ENCODE results near the gene OPTN.

Gene OPTN

DNA sequence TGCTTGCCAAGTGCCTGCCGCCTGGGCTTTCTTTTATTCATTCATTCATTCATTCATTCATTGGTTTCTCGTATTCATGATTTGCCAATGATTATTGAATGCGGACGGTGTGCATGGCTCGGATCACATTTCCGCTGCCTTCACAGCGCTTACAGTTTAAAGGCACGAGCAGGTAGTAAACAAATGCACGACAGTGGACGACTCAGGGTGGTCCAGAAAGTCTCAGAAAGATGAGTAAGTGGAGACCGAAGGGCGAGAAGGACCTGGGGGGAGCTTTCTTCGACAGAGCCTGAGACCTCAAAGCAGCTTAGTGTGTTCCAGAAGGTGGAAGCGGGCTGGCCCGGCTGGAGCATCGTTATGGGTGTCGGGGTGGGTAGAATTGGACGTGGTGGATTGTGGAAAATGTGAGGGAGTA is 61.9 kb downstream of the OPTN start:
- H3K4me3 ChIP-seq (ENCODE audit: low read length): peak overlapping the region; percentile 62
- TF ChIP-seq, protein P1, sequence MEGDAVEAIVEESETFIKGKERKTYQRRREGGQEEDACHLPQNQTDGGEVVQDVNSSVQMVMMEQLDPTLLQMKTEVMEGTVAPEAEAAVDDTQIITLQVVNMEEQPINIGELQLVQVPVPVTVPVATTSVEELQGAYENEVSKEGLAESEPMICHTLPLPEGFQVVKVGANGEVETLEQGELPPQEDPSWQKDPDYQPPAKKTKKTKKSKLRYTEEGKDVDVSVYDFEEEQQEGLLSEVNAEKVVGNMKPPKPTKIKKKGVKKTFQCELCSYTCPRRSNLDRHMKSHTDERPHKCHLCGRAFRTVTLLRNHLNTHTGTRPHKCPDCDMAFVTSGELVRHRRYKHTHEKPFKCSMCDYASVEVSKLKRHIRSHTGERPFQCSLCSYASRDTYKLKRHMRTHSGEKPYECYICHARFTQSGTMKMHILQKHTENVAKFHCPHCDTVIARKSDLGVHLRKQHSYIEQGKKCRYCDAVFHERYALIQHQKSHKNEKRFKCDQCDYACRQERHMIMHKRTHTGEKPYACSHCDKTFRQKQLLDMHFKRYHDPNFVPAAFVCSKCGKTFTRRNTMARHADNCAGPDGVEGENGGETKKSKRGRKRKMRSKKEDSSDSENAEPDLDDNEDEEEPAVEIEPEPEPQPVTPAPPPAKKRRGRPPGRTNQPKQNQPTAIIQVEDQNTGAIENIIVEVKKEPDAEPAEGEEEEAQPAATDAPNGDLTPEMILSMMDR (conservative IDR thresholded peaks at IDR 0.05; ENCODE audit: low read length): no peak
- DNase-seq (ENCODE audit: low read depth): no peak

DNA sequence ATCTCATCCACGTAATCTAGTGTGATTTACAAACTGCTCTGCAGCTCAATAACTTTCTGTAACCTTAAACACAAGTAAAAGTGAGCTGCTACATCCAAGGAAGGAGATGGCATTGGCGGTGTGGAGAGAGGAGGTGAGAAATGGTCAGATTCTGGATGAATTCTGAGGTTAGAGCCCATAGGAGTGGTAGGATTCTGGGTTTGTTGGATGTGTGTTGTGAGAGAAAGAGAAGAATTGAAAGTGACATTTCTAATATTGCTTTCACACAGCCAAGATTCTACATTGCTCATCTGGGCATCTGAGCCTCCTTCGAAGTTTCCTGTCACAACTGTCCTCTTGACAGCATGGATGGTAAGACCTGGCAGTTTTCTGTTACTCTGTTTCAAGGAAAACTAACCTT is 63.9 kb downstream of the OPTN start:
- TF ChIP-seq, protein P1 (conservative IDR thresholded peaks at IDR 0.05; ENCODE audit: low read length): no peak
- DNase-seq (ENCODE audit: low read depth): no peak
- no peak overlapping the region for H3K4me3 ChIP-seq (ENCODE audit: low read length)

DNA sequence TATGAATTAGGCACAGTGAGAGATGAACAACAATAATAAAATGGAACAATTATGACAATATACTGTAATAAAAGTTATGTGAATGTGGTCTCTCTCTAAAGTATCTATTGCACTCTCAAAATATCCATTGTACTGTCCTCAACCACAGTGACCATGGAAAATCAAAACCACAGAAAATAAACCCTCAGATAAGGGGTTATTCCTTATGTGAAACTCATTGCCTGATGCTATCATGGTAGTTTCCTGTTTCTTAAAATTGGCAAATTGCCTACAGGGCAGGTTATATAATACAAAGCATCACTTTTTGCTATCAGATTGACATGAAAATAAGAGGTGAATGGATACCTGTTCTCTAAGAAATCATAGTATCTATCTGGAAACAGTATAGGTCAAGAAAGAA is 65.2 kb downstream of the OPTN start:
- H3K4me3 ChIP-seq (ENCODE audit: low read length): no peak overlapping the region
- TF ChIP-seq, protein P1 (conservative IDR thresholded peaks at IDR 0.05; ENCODE audit: low read length): no peak

DNA sequence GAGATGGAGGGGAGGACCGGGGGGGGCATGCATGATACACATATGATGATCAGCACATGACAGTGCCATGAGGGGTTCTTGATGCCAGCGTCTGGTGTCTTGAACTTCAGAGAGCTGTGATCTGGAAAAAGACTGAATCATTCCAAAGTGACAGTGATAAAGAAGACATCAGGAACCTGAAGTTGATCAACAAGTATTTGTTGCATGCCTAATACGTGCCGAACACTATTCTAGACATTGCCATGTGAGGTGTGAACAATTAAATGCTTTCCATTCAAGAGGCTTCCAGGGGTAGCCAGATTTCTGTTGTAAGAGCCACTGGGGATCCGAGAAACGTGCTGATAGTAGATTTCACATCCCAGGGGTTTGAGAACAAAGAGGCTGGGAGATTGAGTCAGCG is 67.6 kb downstream of the OPTN start:
- no peak overlapping the region for H3K4me3 ChIP-seq (ENCODE audit: low read length)
- DNase-seq (ENCODE audit: low read depth): no peak
- TF ChIP-seq, protein P1 (conservative IDR thresholded peaks at IDR 0.05; ENCODE audit: low read length): no peak

More for the DNA sequence above, 65.2 kb downstream of the OPTN start:
- DNase-seq (ENCODE audit: low read depth): no peak

DNA sequence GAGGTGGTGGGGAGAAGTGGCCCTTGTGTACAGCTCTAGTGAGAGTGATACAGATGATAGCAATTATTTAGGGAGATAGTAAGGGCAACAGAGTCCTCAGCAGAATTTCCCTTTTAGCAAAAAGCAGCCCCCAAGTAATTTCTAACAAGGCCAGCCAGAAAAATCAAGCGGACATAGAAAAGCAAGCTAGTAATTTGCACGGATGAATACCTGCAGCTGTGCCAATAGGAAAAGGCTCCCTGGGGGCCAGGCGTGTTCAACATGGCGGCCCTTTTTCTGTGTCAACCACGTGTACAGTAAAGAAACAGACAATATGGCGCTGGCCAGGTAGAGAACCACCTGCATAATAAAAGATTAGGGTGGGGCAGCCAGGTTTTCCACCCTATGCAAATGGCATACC is 68.8 kb downstream of the OPTN start:
- no peak for DNase-seq (ENCODE audit: low read depth)
- TF ChIP-seq, protein P1 (conservative IDR thresholded peaks at IDR 0.05; ENCODE audit: low read length): no peak
- H3K4me3 ChIP-seq (ENCODE audit: low read length): no peak overlapping the region

DNA sequence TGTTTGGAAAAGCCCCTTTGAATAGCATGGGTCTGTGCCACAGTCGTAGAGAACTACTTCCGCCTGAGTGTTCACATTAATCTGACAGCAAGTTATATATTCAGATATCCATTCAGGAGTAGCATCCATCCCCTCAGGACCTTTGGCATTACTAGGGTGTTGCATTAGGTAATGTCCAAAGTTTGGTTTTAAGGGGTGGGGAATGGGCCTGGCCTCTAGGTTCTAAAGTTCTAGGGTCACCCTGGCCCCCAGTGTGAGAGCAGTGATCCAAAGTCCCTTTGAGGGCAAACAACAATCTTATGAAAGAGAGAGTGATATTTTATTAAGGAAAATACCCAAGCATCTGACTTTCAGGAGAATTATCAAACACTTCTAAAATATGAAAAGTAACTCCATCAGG is 73.7 kb downstream of the OPTN start:
- no peak for DNase-seq (ENCODE audit: low read depth)
- TF ChIP-seq, protein P1 (conservative IDR thresholded peaks at IDR 0.05; ENCODE audit: low read length): no peak

DNA sequence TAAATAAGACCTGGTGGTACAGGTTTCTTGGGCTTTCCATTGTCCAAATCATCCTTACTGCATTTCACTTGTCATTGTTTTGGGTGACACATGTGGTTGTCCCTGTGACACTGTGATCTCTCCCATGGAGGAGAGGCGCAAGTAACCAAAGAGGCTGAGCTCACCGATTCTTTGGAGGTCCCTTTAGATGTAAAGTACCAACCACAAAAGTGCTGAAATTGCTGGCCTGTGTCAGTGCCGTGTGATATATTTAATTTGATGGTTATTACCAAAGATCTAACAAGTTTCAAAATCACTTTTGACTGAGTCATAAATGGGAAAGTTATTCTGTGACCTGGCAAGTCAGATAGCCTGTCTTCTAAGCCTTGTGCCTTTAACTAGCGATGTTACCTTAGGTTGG is 80.8 kb downstream of the OPTN start:
- TF ChIP-seq, protein P1 (conservative IDR thresholded peaks at IDR 0.05; ENCODE audit: low read length): no peak
- H3K4me3 ChIP-seq (ENCODE audit: low read length): no peak overlapping the region
- DNase-seq (ENCODE audit: low read depth): no peak

More for the DNA sequence above, 73.7 kb downstream of the OPTN start:
- no peak overlapping the region for H3K4me3 ChIP-seq (ENCODE audit: low read length)

All from AG10803 (cell line).